ENCODE data around the gene FKBP1C. TPM values are rescaled to one million over a fixed set of nuclear protein-coding genes. Genes with fewer than 3 reads are reported as not detected.

The FKBP1C gene
- total and polyA plus RNA-seq, 2 of the 8 experiments (the other 6 are each of a cell fraction or from before 2014, with no cell fraction given) = 0.74 to 1.0 TPM

Small RNA genes lying within 50 kb of the gene (small RNA-seq; reads per million reads assigned to genes)
- gene SPTLC1P3 (ENCODE audit: insufficient read depth) = not detected

Other genes starting within 250 kb of the FKBP1C start
- gene LGSN, start 108.5 kb downstream of the FKBP1C start, total RNA-seq (2021; fragmentation: NEBNext Ultra II Directional; extraction: Animal tissue kit (Norgen Biotek cat#: 25700)) = 0.19 TPM in 1 of 2 replicates, not detected in the other
- gene LGSN, start 108.5 kb downstream of the FKBP1C start, polyA plus RNA-seq (2011; rRNA removed) = 0.03 and 0.08 TPM in 2 replicates

Measured in H1 (cell line).